ES-I3 (cell line): ENCODE measurements around the gene AWAT1.

Experiments
- H3K36me3 ChIP-seq: 2 replicates; pipeline ENCODE4 v1.6.1; 2013; ENCODE audit warnings: mild to moderate bottlenecking, low read length, control low read depth, moderate library complexity; ENCODE audit not compliant: insufficient read depth
- H3K4me1 ChIP-seq: 2 replicates; pipeline ENCODE4 v1.6.1; 2013; ENCODE audit warnings: mild to moderate bottlenecking, control low read depth, low read length; ENCODE audit not compliant: insufficient read depth
- H3K9ac ChIP-seq: 2 replicates; pipeline ENCODE4 v1.6.1; 2013; ENCODE audit warnings: low read depth, mild to moderate bottlenecking, low read length, moderate library complexity
- H3K9me3 ChIP-seq: 2 replicates; pipeline ENCODE4 v1.6.1; 2013; ENCODE audit warnings: mild to moderate bottlenecking, low read length, moderate library complexity; ENCODE audit not compliant: control insufficient read depth, insufficient read depth

Gene AWAT1

GRCh38 chrX:70289168-70289792, 54.8 kb downstream of the AWAT1 start:
- no peaks in the 10 kb centered on the region for H3K4me1 ChIP-seq
- H3K9ac ChIP-seq = peak overlapping the region; percentile 68
- peaks cover 9% of the 10 kb centered on the region; the same call in 1 of the 2 replicates for H3K36me3 ChIP-seq
- no peaks in the 10 kb centered on the region for H3K9me3 ChIP-seq
